SK-N-SH (cell line): ENCODE measurements around the gene SLC50A1. TPM values are rescaled to one million over a fixed set of nuclear protein-coding genes. Genes with fewer than 3 reads are reported as not detected.

Experiments
- CTCF ChIA-PET: fragments of 300-600, 350-600 bp; formaldehyde crosslinking; extraction: SDS; loops from one replicate; lab custom pipeline; 2021; lab: Yijun Ruan, JAX
- POLR2A ChIA-PET: fragments of 350-600 bp; sonication (Branson Sonifier 250); formaldehyde crosslinking; extraction: SDS; loops from one replicate; lab custom pipeline; 2020; ENCODE audit warnings: antibody characterized with exemption, inconsistent platforms; lab: Yijun Ruan, JAX
- DNase-seq: peaks from one replicate; pipeline ENCODE4 v3.0.0; 2012
- H2AFZ ChIP-seq: fragments of 200-600 bp; sonication (generic); 2 replicates; pipeline ENCODE4 v1.8.1; 2016; ENCODE audit warnings: antibody characterized with exemption, mild to moderate bottlenecking, low read depth
- H3F3A ChIP-seq: fragments of 200-600 bp; sonication (generic); replicated peaks from 2 replicates; pipeline ENCODE3; 2016; ENCODE audit warnings: antibody characterized with exemption, mild to moderate bottlenecking; ENCODE audit not compliant: insufficient read depth
- H3K27ac ChIP-seq, 2 experiments: fragments of 200-500 bp in 1 of 2; fragments of 200-600 bp in 1 of 2; sonication (Bioruptor generic) in 1 of 2; sonication (generic), shearing (Covaris generic) in 1 of 2; 2 replicates each; pipeline versions ENCODE4 v1.5.1 to v1.6.1; 2014 to 2016; ENCODE audit warnings: low read depth in 2 of 2, inconsistent platforms in 1 of 2, low read length in 1 of 2, mild to moderate bottlenecking in 1 of 2, mixed read lengths in 1 of 2
- H3K27me3 ChIP-seq: fragments of 200-600 bp; sonication (generic), shearing (Covaris generic); 2 replicates; pipeline ENCODE4 v1.6.1; 2016; ENCODE audit warnings: mixed run types; ENCODE audit not compliant: insufficient read depth
- H3K36me3 ChIP-seq, 2 experiments: fragments of 200-500 bp in 1 of 2; fragments of 200-600 bp in 1 of 2; sonication (Bioruptor generic) in 1 of 2; sonication (generic) in 1 of 2; replicated peaks in 1 of 2; 2 replicates each; pipeline versions ENCODE3 to v1.5.1; 2014 to 2016; ENCODE audit warnings: low read length in 1 of 2, mild to moderate bottlenecking in 1 of 2; ENCODE audit not compliant: insufficient read depth in 2 of 2, control insufficient read depth in 1 of 2
- H3K4me1 ChIP-seq, 2 experiments: fragments of 200-500 bp in 1 of 2; fragments of 200-600 bp in 1 of 2; sonication (Bioruptor generic) in 1 of 2; sonication (generic), shearing (Covaris generic) in 1 of 2; 2 replicates each; pipeline versions ENCODE4 v1.5.1 to v1.6.1; 2014 to 2016; ENCODE audit warnings: low read depth in 1 of 2, low read length in 1 of 2, mixed run types in 1 of 2; ENCODE audit not compliant: insufficient read depth in 2 of 2, control insufficient read depth in 1 of 2
- H3K4me2 ChIP-seq: fragments of 200-600 bp; sonication (generic), shearing (Covaris generic); 2 replicates; pipeline ENCODE4 v1.6.1; 2017; ENCODE audit warnings: mixed run types
- H3K4me3 ChIP-seq, 2 experiments: fragments of 200-500 bp in 1 of 2; fragments of 200-600 bp in 1 of 2; sonication (Bioruptor generic) in 1 of 2; sonication (generic), shearing (Covaris generic) in 1 of 2; 2 replicates each; pipeline versions ENCODE4 v1.5.1 to v1.8.1; 2014 to 2016; ENCODE audit warnings: low read depth in 2 of 2, inconsistent platforms in 1 of 2, low read length in 1 of 2, mild to moderate bottlenecking in 1 of 2, mixed read lengths in 1 of 2, moderate library complexity in 1 of 2
- H3K79me2 ChIP-seq: fragments of 200-600 bp; sonication (generic); 2 replicates; pipeline ENCODE4 v1.8.1; 2017; ENCODE audit warnings: mild to moderate bottlenecking; ENCODE audit not compliant: insufficient read depth
- H3K9ac ChIP-seq: fragments of 200-600 bp; sonication (generic); 2 replicates; pipeline ENCODE4 v1.6.1; 2017; ENCODE audit warnings: mixed run types
- H3K9me2 ChIP-seq: fragments of 200-600 bp; sonication (generic); 2 replicates; pipeline ENCODE4 v1.6.1; 2017; ENCODE audit warnings: mixed run types
- H3K9me3 ChIP-seq: fragments of 200-600 bp; sonication (generic); 2 replicates; pipeline ENCODE4 v1.6.1; 2017; ENCODE audit warnings: mixed run types, mild to moderate bottlenecking, moderate library complexity
- H4K20me1 ChIP-seq: fragments of 200-600 bp; sonication (generic); 2 replicates; pipeline ENCODE4 v1.6.1; 2017; ENCODE audit warnings: mild to moderate bottlenecking, mixed run types; ENCODE audit not compliant: insufficient read depth
- CTCF ChIP-seq: fragments of 200-600 bp; sonication (generic); IDR thresholded peaks from 2 replicates; pipeline ENCODE4 v1.6.1; 2017; ENCODE audit warnings: antibody characterized with exemption, mild to moderate bottlenecking, moderate library complexity
- EP300 ChIP-seq, 2 experiments: IDR thresholded peaks; 2 replicates each; pipeline versions ENCODE4 v1.4.0 to v1.6.1; 2012; ENCODE audit warnings: borderline replicate concordance in 1 of 2, low read depth in 1 of 2, low read length in 1 of 2
- EZH2phosphoT487 ChIP-seq: fragments of 200-600 bp; sonication (generic); IDR thresholded peaks from 2 replicates; pipeline ENCODE4 v1.6.1; 2017; ENCODE audit warnings: low read depth, mixed run types, mild to moderate bottlenecking, antibody characterized with exemption, moderate library complexity, borderline replicate concordance
- FOXJ3 ChIP-seq: sonication (generic); formaldehyde crosslinking; IDR thresholded peaks from 2 replicates; pipeline ENCODE4 v1.5.1; 2020; ENCODE audit warnings: mild to moderate bottlenecking, missing genetic modification reagents
- JUND ChIP-seq: IDR thresholded peaks from 2 replicates; pipeline ENCODE4 v1.4.0; 2012
- MEF2A ChIP-seq: IDR thresholded peaks from 2 replicates; pipeline ENCODE4 v1.4.0; 2012; ENCODE audit warnings: low read depth, borderline replicate concordance
- MXI1 ChIP-seq: IDR thresholded peaks from 2 replicates; pipeline ENCODE4 v1.6.1; 2012; ENCODE audit warnings: mild to moderate bottlenecking, low read depth, low read length, improper control_type of control experiment
- NFIC ChIP-seq: IDR thresholded peaks from 2 replicates; pipeline ENCODE4 v1.4.0; 2012; ENCODE audit warnings: borderline replicate concordance
- POLR2AphosphoS5 ChIP-seq: IDR thresholded peaks from 2 replicates; pipeline ENCODE4 v1.6.1; 2012; ENCODE audit warnings: low read depth, low read length
- RAD21 ChIP-seq: IDR thresholded peaks from 2 replicates; pipeline ENCODE4 v1.6.1; 2012; ENCODE audit warnings: mild to moderate bottlenecking, low read length
- RCOR1 ChIP-seq: fragments of 150-350 bp; IDR thresholded peaks from 2 replicates; pipeline ENCODE4 v1.6.1; 2017; ENCODE audit warnings: antibody characterized with exemption, low read length
- RXRA ChIP-seq: IDR thresholded peaks from 2 replicates; pipeline ENCODE4 v1.4.0; 2012; ENCODE audit warnings: low read depth, mild to moderate bottlenecking, borderline replicate concordance
- TCF12 ChIP-seq: IDR thresholded peaks from 2 replicates; pipeline ENCODE4 v1.4.0; 2012
- TEAD4 ChIP-seq: IDR thresholded peaks from 2 replicates; pipeline ENCODE4 v1.4.0; 2012; ENCODE audit warnings: mild to moderate bottlenecking, borderline replicate concordance; ENCODE audit not compliant: insufficient read depth
- YY1 ChIP-seq: IDR thresholded peaks from 2 replicates; pipeline ENCODE4 v1.4.0; 2012; ENCODE audit warnings: low read depth, mild to moderate bottlenecking
- ZBTB33 ChIP-seq: IDR thresholded peaks from 2 replicates; pipeline ENCODE4 v1.4.0; 2012; ENCODE audit warnings: low read depth, borderline replicate concordance
- WGBS: methylation state at CpG from one replicate; pipeline ENCODE4 v1.1.6; 2017; ENCODE audit warnings: low lambda C conversion rate; 5-methylcytosine and 5-hydroxymethylcytosine counted together
- polyA plus RNA-seq, 3 experiments: library from polyadenylated mRNA; depleted of rRNA; stranded (reverse); fragments of >200 nt; gene quantifications; 2 replicates each; pipeline ENCODE4 v1.2.3, GENCODE V29; 2012
- TF ChIP-seq, protein P1 (sequence below): IDR thresholded peaks from 2 replicates; pipeline ENCODE4; 2012

Gene SLC50A1
- polyA plus RNA-seq, 1 of the 3 experiments (the other 2 are of a cell fraction): 58.4 TPM

DNA sequence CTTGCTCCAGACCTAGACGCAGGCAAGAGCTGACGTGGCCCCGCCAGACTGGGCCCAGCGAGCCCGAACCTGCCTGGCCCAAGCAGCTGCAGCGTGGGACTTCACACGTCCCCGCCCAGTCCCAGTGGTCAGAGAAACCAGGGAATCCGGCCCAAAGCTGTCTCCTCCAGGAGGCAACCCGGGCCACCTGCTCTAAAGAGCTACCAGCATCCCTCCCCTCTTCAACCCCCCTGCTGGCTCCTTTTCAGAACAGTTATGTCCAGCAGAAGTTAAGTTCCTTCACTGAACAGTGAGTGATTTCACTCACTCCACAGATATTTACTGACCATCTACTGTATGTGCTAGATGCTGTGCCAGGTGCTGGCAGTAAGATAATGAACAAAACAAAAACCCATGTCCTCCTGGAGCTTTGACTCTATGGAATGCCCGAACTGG is 10.1 kb upstream of the SLC50A1 start:
- WGBS: 92% methylated on average over 3 of the region's 11 CpGs

More for the DNA sequence above, 10.1 kb upstream of the SLC50A1 start:
- H3K9ac ChIP-seq: no peak overlapping the region
- no peaks in the 10 kb centered on the region for H3K9me3 ChIP-seq
- H4K20me1 ChIP-seq: no peaks in the 10 kb centered on the region
- ChIA-PET POLR2A (no interaction called here), CTCF (interaction anchor here (1.0 to 9.7 kb wide), 8 partner anchors 11 to 82 kb away, joined by 3 to 67 read pairs (median 5); partner anchors contain the start of gene KRTCAP2)
- no peaks in the 10 kb centered on the region for H3K79me2 ChIP-seq
- H3K27me3 ChIP-seq: no peaks in the 10 kb centered on the region; the same call in 1 of the 2 replicates
- H3K4me2 ChIP-seq: no peak overlapping the region
- TF ChIP-seq JUND: no peak
- TF ChIP-seq MXI1: no peak
- no peak for TF ChIP-seq RAD21
- no peak for TF ChIP-seq RCOR1
- TF ChIP-seq TEAD4: no peak
- TF ChIP-seq TCF12: no peak
- TF ChIP-seq, protein P1, sequence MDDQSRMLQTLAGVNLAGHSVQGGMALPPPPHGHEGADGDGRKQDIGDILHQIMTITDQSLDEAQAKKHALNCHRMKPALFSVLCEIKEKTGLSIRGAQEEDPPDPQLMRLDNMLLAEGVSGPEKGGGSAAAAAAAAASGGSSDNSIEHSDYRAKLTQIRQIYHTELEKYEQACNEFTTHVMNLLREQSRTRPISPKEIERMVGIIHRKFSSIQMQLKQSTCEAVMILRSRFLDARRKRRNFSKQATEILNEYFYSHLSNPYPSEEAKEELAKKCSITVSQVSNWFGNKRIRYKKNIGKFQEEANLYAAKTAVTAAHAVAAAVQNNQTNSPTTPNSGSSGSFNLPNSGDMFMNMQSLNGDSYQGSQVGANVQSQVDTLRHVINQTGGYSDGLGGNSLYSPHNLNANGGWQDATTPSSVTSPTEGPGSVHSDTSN: no peak
- TF ChIP-seq NFIC: no peak
- TF ChIP-seq YY1: no peak
- TF ChIP-seq ZBTB33: no peak
- no peak for TF ChIP-seq POLR2AphosphoS5
- no peak for TF ChIP-seq EZH2phosphoT487
- TF ChIP-seq CTCF: no peak
- no peak for TF ChIP-seq EP300 (IDR thresholded peaks at IDR 0.05; ENCODE audit: borderline replicate concordance in 1 of 2, low read depth in 1 of 2, low read length in 1 of 2)
- TF ChIP-seq RXRA: no peak
- TF ChIP-seq FOXJ3: no peak
- no peak for TF ChIP-seq MEF2A
- TF ChIP-seq, all 33 proteins: peak for 0
- no peaks in the 10 kb centered on the region for H3K9me2 ChIP-seq
- peaks cover 19 to 43% of the 10 kb centered on the region in 2 experiments for H3K4me1 ChIP-seq
- H3F3A ChIP-seq: no peaks in the 10 kb centered on the region
- no peak overlapping the region for H3K4me3 ChIP-seq
- no peak overlapping the region for H3K27ac ChIP-seq
- H2AFZ ChIP-seq: no peak overlapping the region
- DNase-seq: no peak
- H3K36me3 ChIP-seq: no peaks in the 10 kb centered on the region
